CD4-positive, alpha-beta T cell treated with Interleukin-15 for 4 hours (primary cell): Measurements from ENCODE around the gene CISTR.

Experiments used
- DNase-seq: peaks from one replicate; pipeline ENCODE4 v3.0.0-alpha.2; 2020; ENCODE audit warnings: low spot score

Gene CISTR

DNA sequence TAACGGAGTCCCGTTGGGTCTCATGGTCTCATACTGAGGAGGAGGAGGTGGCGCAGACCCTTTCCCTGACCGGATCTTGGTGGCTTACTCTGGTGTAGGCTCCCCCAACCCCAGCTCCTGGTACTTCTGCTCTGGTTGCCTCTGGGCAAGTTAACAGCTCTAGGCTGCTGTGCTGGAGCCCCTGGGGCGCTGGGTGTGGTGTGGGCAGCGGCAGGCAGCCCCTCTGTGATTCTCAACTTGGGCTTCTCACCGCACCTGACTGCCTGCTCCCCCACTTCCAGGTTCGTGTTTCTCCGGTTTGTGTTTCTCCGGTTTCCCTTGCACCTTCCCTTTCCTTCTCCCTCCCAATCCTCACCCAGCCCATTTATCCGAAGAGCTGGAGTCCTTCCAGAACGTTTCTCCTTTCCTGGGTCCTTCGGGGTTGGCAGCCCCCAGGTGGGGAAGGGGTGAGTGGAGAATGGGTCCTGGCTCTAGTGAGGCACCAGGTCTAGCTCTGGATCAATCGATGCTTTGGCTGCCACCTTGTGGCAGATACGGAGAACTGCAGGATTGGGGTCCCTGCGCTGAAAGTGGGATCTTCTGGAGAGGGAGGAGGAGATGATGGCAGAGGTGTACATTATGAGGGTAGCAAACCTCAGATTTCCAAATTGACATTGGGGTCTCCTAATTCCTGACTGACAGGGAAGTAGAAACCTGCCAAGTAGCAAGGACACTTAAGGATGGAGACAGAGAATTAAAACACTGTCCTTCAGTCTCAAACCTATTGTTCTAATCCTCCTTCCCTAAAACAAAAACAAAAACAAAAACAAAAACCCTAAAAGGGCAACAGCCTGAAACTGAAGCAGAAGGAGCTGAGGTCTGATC, 8.3 kb downstream of the CISTR start:
- DNase-seq = peak; percentile 71

DNA sequence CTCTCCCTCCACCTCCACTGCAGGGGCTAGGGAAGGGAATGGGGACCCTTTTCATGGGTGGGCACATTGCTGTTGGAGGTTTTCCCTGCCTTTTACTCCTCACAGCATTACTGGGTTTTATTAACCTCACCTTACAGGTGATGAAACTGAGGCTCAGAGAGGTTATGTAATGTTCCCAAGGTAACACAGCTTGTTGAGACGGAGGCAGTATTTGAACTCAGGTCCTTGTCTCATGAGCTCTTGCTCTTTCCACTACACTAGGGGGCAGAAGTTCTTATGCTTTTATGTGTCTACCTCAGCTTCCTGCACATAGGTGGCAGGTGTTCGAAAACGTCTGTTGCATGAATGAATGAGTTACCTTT, 11.7 kb downstream of the CISTR start:
- DNase-seq = no peak

DNA sequence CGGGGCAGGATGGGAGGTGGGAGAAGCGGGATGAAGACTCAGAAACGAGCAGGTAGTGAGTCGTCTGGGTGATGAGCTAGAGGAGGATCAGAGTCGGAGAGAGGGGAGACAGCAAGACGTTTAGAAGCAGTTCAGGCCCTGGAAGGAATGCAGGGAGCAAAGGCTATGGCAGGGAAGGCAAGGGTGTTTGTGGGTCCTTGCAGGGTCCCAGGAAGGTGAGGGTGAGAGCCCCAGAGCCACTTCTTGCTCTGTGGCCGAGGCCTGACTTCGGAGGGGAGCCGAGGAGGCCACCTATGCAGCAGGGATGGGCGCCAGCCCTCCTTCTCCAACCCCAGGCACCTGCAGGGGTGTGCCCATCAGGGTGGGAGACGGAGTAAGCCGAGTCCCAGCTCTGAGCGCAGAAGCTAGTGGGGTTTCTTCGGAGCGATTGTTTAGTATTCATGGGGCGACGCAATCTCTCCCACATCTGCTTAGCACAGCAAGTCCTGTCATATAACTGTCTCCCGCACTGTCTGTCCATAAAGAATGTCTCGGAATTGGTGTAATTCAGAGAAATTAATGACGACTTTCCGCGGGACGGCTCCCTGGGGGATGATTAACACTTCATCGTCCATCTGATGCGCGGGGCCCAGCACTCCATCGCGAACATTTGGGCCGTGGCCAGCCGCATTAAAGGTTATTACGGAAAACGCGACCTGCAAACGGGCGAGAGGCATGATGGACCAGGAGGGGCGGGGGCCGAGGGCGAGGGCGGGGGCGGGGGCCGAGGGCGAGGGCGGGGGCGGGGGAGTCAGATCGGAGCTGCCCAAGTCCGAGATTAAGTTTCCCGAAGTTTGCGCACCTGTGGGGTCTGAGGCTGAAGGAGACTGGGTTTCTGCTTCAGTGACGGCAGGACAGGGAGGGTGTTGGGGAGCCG, 12.3 kb downstream of the CISTR start:
- DNase-seq = no peak

DNA sequence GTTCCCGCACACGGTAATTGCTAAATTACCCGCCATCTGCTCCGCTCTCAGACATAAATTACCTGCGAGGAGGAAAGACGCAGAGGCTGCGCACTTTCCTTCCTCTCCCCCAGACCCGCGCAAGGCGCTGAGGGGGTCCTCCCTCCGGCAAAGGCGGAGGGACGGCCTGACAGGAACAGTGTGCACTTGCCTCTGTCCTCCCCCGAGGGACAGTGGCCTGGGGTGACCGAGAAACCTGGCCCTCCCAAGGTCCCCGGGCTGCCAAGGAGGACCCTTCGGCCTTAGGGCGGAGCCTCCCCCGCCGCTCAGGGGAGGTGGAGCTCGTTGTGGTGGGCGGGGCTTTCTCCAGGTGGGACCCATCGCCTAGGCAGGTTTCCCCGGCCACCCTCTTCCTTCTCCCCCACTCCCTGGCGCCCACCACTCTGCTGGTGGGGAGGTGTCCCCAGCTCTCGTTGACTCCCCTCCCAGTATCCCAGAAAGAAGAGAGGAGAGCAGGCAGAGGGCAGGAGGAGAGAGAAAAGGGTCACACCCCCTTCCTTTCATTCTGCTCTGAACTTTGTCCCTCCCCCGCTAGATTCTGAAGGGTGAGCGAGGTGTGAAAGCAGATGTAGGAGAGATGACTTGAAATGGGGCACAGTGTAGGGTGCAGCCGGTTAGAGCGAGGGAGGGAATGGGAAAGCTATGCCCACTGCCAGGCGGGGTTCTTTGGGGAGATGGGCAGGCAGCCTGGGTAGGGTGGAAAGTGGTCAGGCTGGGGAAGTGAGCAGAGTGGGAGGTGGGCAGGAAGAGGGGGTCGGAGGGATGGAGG, 13.2 kb downstream of the CISTR start:
- peak; percentile 21 for DNase-seq

DNA sequence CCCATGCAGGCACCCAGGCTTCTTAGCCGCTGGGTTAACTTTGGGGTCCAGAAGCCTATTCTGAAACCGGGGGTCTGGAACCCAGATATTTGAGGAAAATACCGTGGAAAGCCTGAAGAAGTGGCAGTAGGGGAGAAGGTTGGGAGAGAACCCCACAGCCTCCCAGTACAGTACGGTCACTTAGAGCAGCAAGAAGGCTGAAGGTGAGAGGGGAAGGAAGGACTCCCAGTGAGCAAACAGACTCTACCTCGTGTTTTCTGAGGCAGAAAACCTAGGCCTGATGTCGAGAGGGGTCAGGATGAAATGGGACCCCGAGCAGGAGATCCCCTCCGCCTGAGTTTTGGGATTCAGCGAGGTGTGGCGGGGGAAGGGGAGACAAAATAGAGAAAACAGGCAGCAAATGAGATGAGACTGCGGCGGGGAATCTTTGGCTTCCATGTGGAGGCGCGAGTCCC, 13.8 kb downstream of the CISTR start:
- no peak for DNase-seq

DNA sequence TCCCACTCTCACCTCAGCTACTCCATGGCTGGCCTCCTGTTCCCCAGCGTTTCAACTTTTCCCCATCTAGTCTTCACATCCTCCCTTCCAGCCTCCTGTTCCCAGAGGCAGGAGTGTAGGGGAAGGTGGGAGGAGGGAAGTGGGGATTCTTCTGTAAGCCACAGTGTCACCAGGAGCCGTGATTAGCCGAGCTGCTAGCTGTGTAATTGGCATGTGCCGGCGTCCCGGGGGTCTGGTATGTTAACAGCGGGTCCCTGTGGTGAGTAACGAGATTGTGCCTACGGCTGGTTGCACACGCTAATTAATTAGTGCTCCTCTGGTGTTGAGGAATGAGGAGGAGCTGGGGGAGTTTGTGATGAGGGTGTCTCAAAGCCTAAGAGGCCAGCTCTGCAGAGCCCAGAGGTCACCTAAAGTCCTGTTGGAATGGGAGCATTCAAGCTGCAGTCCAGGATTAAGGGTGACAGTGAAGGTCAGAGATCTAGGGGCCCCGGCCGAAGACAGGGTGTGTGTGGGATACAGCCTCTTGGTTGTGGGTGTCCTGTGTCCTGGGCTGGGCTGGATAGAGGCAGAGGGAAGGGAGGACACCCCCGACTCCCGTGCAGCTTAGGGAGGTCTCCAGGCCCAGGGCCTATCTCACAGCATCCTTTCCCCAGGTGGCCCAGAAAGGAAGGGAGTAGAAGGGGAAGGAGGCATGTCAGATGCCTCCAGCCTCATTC, 14.5 kb downstream of the CISTR start:
- DNase-seq = no peak

DNA sequence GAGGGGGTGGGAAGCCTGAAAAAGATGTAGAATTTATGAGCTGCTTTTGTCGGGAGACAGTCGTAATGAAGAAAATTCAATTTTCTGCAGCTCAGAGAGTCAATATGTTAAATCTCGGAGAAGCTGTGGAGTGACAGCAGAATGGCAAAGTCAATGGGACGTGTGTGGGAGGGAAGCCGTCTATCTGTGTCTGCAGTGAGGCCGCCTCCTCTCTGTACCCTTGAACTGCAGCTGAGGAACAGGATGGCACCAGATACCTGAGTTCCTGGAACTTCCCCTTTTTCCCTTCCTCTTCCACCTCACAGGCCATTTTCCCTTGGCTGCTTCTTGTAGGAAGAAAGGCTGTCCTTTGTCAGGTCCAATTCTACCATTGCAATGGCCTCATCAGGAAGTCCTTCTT, 15.2 kb downstream of the CISTR start:
- DNase-seq = no peak

DNA sequence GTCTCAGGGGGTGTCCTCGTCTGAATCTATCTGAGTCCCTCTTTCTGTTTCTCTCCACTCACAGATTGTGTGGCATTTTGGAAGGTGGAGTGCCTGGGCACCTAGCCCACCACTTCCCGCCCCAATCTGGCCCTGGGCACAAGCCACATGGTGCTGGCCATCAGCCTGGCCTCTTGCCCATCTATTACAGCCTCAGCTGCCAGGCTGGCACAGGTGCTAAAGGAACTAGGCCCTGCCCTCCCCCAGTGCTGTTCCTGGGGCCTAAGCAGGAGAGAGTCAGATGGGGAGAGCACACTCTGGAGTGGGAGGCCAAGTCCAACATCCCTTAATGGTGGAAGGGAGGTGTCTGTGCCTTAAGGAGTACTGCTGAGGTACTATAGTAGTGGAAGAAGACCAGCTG, 16.2 kb downstream of the CISTR start:
- DNase-seq = no peak

DNA sequence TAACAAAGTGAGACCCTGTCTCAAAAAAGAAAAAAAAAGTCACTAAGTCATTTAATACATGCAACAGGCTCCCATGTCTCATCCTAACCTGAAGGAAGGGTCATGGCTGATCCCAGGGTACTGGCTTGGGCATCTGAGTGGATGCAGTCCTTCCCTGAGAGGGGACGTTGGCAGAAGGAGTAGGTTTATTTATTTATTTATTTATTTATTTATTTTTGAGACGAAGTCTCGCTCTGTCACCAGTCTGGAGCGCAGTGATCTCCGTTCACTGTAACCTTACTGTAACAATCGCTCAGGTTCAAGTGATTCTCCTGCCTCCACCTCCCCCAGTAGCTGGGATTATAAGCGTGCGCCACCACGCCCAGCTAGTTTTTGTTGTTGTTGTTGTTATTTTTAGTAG, 17.4 kb downstream of the CISTR start:
- DNase-seq = no peak

DNA sequence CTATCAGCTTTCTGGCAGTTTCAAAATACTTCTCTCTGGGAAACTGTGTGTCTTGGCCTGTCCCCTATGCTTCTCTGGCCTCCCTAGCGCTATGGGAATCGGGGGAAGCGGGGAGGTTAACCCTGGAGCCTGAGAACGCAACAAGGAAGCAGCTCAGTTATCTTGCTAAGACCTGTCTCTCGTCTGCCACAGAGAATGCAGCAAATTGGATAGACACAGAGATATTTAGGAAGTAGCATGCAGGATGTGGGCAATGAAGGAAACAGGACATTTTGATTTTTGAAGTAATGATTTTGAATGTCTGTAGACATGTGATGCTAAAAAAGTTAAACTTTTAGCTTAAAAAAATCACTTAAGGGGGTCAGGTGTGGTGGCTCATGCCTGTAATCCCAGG, 18.0 kb downstream of the CISTR start:
- DNase-seq = no peak

DNA sequence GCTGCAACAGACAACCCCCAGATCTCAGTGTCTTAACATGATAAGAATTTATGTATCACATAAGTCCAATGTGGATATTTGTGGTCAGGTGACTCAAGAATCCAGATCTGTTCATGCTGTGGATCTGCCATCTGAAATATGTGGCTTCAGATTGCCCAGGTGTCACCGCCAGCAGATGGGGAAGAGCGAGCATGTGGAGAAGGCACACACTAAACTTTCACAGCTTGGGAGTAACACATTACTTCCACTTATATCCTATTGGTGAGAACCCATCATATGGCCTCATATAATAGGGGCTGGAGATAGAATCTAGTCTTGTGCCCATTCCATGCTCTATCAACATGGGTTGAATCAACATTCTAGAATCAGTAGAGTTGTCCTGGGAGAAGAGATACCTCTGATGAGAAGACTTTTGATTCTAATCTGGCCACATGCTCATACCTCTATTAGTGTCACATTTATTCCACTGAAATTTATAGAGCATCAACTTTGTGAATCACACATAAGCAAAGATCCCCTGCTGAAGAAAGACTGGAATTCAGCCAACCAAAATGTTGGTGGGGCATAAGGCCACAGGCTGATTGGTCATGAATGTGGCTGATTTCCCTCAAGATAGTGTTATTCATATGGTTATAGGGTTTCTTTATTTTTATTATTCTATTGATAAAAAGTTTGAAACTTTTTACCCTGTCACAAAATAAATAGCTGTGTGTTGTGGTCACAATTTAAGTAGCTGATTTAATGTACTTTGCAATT, 18.6 kb downstream of the CISTR start:
- no peak for DNase-seq

DNA sequence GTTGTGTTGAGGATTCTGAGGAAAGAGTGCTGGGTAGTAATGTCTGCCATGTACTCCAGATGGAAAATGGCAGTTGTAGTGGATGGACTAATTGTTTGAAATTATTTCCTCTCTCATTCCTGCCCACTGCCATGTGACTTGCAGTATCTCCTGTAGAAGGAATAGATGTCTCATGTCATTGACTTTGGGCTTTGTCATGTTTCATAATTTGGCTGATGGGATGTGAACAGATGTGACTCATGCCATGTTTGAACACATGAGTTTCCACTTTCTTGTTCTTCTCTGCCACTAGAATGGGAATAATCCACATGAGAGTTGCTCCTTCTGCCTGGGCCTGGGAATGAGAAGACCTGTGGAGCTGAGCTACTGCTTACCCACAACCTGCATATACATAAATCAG, 22.1 kb downstream of the CISTR start:
- DNase-seq = no peak

DNA sequence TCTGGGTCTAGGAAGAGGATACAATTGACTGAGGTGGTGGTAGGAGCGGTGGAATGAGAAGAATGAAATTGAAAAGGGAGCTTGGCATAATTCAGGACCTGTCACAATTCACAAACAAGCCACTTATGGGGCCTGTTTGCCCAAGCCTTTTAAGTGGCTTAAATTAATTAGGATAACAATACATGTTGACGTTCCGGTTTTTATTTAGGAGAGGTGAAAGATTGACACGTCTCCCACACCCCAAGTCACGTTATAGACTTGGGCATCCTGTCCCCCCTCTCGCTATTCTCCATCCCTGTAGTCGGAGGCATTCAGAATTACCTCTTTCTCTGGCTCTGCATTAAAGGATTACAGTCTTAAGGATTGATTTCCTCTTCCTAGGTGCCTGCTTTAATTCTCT, 23.6 kb downstream of the CISTR start:
- DNase-seq = no peak

DNA sequence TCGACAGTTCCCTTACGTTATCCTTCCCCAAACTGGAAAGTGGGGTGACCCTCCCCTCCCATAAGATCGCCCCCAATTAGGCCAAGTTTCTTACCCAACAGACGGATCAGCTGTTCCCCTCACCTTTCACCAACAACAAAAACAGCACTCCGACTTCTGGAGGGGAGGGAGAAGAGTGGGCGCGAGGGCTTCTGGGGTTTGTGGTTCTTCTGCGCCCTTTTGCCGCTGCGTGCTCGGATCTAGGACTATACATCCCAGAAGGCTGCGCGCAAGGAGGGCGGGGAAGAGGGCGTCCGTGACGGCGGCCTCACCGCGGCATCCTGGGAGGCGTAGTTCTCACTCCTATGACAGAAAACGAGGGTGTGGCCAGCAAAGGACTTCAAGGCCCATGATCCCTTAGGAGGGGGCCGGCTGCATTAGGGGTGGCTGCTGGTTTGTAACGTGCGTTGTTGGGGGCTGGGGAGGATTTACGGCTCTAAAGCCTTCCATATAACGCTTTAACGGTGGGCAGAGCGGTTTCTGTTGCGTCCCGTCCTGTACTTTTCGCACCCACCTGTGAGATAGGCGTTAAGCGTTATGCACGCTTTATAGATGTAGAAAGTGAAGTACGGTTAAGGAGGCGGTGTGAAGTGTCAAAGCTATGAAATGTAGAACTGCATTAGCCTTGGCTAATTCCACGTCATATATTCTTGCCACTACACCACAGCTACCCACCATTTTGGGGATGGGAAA, 24.3 kb downstream of the CISTR start, which contains the start of gene CALCOCO1:
Gene CALCOCO1 (minus strand): TSS at position 143 of the 732 bp plus-strand sequence. CDS start 2,210 bp downstream, outside the sequence.
- DNase-seq = peak; percentile 96

DNA sequence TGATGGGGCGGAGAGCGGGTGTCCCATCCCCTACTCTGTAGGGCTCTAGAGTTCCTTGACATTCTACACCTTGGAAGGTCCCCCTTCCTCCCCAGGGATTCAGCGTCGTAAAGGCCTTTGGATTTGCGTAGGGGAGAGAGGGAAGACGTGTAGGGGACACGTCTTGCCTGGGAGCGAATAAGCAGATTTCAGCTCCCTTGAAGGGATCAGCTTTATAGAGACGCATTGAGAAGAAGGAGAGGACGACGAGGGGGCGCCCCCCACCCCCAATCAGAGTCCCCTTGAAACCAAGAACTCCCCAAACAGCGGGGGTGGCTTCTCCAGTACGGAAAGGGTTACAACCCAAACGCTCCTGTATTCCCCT, 24.9 kb downstream of the CISTR start:
- no peak for DNase-seq

DNA sequence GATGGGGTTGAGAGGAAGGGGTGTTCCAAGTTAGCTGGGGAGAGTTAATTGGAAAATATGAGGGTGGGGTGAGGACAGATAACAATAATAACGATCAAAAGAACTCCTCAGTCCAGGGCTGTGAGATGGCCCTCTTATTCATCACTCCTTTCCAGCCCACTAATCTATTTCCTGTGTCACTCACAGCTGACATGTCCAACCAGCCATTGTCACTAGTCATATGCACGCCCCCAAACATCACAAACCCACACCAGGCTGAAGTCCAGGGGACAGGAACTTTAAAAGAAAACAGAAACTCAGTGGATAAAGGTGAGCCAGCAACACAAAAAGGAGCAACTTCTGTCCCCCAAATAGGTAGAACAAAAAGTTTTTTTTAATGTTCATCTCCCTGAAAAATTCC, 25.4 kb downstream of the CISTR start:
- DNase-seq = no peak

DNA sequence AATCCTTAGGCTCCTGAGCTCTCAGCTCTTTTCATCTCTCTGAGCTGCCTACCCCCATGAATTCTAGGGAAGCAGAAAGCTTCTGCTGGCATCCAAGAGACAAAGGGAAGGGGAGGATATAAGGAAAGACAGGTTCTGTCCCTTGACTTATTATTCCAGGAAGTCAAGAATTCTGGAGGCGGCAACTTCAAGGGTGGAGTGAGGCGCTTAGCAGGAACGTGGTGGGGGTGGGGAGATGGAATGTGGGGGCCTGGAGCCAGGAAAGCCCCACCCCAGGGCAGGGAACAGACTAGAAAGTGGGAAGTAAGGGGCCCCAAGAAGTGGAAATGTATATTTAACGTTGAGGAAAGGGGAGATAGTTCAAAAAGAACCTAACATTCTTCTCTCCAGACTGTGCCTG, 26.0 kb downstream of the CISTR start:
- no peak for DNase-seq

DNA sequence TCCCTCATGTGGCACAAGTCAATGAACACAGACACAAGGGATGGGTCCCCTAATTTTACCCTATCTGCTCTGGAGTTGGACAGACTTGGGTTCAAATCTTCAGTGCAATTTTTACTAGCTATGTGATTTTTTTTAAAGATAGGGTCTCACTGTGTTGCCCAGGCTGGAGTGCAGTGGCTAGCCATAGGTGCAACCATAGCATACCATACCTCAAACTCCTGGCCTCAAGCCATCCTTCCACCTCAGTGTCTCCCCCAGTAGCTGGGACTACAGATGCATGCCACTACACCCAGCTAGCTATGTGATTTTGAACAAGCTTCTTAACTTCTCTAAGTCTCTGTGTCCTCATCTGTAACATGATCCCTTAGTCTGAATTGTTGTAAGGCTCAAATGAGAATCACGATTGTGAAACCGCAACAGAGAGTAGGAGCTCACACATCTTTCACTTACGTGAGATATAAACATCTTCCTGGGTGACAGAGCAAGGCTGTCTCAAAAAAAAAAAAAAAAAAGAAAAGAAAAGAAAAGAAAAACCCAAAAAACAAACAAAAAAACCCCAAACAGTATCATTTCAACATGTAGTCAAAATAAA, 29.2 kb downstream of the CISTR start:
- no peak for DNase-seq

DNA sequence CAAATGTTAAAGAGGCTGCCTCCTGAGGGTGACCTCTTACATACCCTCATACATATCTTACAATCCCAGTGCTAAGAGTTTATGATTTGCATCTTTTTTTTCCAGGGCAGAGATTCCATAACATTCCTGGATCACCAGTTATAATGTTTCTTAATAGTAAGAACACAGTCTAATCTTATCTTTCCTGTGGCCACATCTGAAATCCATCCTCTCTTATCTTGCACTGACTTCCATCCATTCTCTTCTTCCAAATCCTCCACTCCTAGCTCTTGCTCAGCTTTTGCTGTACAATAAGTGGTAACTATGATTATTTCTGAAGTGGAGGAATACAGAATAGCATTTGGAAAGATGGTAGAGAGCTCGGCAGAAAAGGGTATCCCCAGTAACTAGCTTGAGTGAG, 30.8 kb downstream of the CISTR start:
- no peak for DNase-seq

DNA sequence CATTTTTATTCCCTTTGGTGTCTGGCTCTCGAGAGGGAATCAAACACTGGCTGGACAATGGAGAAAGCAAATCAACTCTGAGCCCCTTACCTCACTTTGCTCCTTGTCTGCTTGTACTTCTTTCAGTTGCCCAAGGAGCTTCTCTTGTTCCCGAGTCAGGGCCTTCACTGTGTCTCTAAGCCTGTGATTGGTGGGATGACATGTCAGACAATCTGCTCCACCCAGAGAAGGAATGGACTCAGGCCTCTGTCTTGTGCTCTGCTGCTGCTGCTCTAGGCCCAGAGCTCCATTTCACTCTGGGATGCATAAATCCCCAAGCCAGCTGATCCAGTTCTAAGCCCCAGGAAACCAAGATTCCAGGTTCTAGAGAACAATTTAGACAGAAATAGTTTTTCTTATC, 32.1 kb downstream of the CISTR start:
- no peak for DNase-seq
